ENCODE data around the gene KCNC1. TPM values are rescaled to one million over a fixed set of nuclear protein-coding genes. Genes with fewer than 3 reads are reported as not detected.

KCNC1 gene
- total RNA-seq, 1 experiment from 2014 or later = 0.20 TPM

DNA sequence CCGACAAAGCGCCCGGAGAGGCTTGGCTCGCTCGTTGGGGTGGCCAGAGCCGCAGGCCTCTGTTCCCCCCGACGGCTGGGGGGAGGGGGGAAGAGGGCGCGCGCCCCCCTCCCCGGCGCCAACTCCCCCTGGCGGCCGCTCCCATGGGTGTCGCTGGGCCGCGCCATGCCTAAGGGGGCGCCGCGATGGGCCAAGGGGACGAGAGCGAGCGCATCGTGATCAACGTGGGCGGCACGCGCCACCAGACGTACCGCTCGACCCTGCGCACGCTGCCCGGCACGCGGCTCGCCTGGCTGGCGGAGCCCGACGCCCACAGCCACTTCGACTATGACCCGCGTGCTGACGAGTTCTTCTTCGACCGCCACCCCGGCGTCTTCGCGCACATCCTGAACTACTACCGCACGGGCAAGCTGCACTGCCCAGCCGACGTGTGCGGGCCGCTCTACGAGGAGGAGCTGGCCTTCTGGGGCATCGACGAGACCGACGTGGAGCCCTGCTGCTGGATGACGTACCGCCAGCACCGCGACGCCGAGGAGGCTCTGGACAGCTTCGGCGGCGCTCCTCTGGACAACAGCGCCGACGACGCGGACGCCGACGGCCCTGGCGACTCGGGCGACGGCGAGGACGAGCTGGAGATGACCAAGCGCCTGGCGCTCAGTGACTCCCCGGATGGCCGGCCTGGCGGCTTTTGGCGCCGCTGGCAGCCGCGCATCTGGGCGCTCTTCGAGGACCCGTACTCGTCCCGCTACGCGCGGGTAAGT is 1.4 kb downstream of the KCNC1 start (continued):
- TF ChIP-seq MAX (CRISPR knock-in tag; IDR thresholded peaks at IDR 0.05) (peak; percentile 99), EMX1 (CRISPR knock-in tag; IDR thresholded peaks at IDR 0.05) (no peak), JAZF1 (CRISPR knock-in tag; IDR thresholded peaks at IDR 0.05) (no peak), NR3C1 (CRISPR knock-in tag; conservative IDR thresholded peaks at IDR 0.05; ENCODE audit: low read depth) (0 out of 2 replicates have a peak, but pooled peaks have one; percentile 32), RELA (CRISPR knock-in tag; IDR thresholded peaks at IDR 0.05; ENCODE audit: borderline replicate concordance) (peak; percentile 99), ZNF219 (CRISPR knock-in tag; IDR thresholded peaks at IDR 0.05; ENCODE audit: borderline replicate concordance) (peak; percentile 97), SP1 (CRISPR knock-in tag; conservative IDR thresholded peaks at IDR 0.05) (peak; percentile 47; the same call in 1 of the 2 replicates), NR2C2 (CRISPR knock-in tag; IDR thresholded peaks at IDR 0.05) (peak; percentile 85), ZNF121 (CRISPR knock-in tag; IDR thresholded peaks at IDR 0.05) (peak; percentile 88), HMGA2 (CRISPR knock-in tag; IDR thresholded peaks at IDR 0.05) (no peak), FOXK1 (CRISPR knock-in tag; IDR thresholded peaks at IDR 0.05) (peak; percentile 96), HMGXB4 (CRISPR knock-in tag; IDR thresholded peaks at IDR 0.05) (peak; percentile 61; the same call in 1 of the 2 replicates), ZNF423 (CRISPR knock-in tag; IDR thresholded peaks at IDR 0.05) (0 out of 2 replicates have a peak, but pooled peaks have one; percentile 19), ZNF425 (CRISPR knock-in tag; conservative IDR thresholded peaks at IDR 0.05) (no peak), ATF3 (CRISPR knock-in tag; conservative IDR thresholded peaks at IDR 0.05) (peak; percentile 95), ATF1 (CRISPR knock-in tag; IDR thresholded peaks at IDR 0.05) (peak; percentile 96; the same call in 1 of the 2 replicates), JUN (CRISPR knock-in tag; IDR thresholded peaks at IDR 0.05) (peak; percentile 97), ZNF138 (CRISPR knock-in tag; conservative IDR thresholded peaks at IDR 0.05) (peak; percentile 96)
- TF ChIP-seq, protein P1, sequence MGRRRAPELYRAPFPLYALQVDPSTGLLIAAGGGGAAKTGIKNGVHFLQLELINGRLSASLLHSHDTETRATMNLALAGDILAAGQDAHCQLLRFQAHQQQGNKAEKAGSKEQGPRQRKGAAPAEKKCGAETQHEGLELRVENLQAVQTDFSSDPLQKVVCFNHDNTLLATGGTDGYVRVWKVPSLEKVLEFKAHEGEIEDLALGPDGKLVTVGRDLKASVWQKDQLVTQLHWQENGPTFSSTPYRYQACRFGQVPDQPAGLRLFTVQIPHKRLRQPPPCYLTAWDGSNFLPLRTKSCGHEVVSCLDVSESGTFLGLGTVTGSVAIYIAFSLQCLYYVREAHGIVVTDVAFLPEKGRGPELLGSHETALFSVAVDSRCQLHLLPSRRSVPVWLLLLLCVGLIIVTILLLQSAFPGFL (CRISPR knock-in tag; IDR thresholded peaks at IDR 0.05; ENCODE audit: borderline replicate concordance) = peak; percentile 92; the same call in 1 of the 2 replicates
- TF ChIP-seq, protein P2, sequence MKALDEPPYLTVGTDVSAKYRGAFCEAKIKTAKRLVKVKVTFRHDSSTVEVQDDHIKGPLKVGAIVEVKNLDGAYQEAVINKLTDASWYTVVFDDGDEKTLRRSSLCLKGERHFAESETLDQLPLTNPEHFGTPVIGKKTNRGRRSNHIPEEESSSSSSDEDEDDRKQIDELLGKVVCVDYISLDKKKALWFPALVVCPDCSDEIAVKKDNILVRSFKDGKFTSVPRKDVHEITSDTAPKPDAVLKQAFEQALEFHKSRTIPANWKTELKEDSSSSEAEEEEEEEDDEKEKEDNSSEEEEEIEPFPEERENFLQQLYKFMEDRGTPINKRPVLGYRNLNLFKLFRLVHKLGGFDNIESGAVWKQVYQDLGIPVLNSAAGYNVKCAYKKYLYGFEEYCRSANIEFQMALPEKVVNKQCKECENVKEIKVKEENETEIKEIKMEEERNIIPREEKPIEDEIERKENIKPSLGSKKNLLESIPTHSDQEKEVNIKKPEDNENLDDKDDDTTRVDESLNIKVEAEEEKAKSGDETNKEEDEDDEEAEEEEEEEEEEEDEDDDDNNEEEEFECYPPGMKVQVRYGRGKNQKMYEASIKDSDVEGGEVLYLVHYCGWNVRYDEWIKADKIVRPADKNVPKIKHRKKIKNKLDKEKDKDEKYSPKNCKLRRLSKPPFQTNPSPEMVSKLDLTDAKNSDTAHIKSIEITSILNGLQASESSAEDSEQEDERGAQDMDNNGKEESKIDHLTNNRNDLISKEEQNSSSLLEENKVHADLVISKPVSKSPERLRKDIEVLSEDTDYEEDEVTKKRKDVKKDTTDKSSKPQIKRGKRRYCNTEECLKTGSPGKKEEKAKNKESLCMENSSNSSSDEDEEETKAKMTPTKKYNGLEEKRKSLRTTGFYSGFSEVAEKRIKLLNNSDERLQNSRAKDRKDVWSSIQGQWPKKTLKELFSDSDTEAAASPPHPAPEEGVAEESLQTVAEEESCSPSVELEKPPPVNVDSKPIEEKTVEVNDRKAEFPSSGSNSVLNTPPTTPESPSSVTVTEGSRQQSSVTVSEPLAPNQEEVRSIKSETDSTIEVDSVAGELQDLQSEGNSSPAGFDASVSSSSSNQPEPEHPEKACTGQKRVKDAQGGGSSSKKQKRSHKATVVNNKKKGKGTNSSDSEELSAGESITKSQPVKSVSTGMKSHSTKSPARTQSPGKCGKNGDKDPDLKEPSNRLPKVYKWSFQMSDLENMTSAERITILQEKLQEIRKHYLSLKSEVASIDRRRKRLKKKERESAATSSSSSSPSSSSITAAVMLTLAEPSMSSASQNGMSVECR (CRISPR knock-in tag; IDR thresholded peaks at IDR 0.05; ENCODE audit: borderline replicate concordance) = peak; percentile 99
- TF ChIP-seq, protein P3, sequence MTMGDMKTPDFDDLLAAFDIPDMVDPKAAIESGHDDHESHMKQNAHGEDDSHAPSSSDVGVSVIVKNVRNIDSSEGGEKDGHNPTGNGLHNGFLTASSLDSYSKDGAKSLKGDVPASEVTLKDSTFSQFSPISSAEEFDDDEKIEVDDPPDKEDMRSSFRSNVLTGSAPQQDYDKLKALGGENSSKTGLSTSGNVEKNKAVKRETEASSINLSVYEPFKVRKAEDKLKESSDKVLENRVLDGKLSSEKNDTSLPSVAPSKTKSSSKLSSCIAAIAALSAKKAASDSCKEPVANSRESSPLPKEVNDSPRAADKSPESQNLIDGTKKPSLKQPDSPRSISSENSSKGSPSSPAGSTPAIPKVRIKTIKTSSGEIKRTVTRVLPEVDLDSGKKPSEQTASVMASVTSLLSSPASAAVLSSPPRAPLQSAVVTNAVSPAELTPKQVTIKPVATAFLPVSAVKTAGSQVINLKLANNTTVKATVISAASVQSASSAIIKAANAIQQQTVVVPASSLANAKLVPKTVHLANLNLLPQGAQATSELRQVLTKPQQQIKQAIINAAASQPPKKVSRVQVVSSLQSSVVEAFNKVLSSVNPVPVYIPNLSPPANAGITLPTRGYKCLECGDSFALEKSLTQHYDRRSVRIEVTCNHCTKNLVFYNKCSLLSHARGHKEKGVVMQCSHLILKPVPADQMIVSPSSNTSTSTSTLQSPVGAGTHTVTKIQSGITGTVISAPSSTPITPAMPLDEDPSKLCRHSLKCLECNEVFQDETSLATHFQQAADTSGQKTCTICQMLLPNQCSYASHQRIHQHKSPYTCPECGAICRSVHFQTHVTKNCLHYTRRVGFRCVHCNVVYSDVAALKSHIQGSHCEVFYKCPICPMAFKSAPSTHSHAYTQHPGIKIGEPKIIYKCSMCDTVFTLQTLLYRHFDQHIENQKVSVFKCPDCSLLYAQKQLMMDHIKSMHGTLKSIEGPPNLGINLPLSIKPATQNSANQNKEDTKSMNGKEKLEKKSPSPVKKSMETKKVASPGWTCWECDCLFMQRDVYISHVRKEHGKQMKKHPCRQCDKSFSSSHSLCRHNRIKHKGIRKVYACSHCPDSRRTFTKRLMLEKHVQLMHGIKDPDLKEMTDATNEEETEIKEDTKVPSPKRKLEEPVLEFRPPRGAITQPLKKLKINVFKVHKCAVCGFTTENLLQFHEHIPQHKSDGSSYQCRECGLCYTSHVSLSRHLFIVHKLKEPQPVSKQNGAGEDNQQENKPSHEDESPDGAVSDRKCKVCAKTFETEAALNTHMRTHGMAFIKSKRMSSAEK (CRISPR knock-in tag; IDR thresholded peaks at IDR 0.05; ENCODE audit: borderline replicate concordance) = no peak
- TF ChIP-seq, protein P4, sequence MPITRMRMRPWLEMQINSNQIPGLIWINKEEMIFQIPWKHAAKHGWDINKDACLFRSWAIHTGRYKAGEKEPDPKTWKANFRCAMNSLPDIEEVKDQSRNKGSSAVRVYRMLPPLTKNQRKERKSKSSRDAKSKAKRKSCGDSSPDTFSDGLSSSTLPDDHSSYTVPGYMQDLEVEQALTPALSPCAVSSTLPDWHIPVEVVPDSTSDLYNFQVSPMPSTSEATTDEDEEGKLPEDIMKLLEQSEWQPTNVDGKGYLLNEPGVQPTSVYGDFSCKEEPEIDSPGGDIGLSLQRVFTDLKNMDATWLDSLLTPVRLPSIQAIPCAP (CRISPR knock-in tag; IDR thresholded peaks at IDR 0.05) = peak; percentile 99
